HEK293 (cell line): ENCODE measurements around the gene RNF41.

Experiments
- BCL11B ChIP-seq: fragments of 450-650 bp; formaldehyde crosslinking; IDR thresholded peaks from 2 replicates; pipeline ENCODE4 v1.5.1; 2016; ENCODE audit warnings: low read depth, missing biosample characterization, missing genetic modification characterization
- HOXA7 ChIP-seq: sonication (generic); formaldehyde crosslinking; IDR thresholded peaks from 2 replicates; pipeline ENCODE4 v1.8.1; 2022; ENCODE audit warnings: missing genetic modification reagents, borderline replicate concordance
- SP2 ChIP-seq: fragments of 450-650 bp; formaldehyde crosslinking; IDR thresholded peaks from 2 replicates; pipeline ENCODE4 v1.5.1; 2016; ENCODE audit warnings: missing biosample characterization, missing genetic modification characterization
- ZNF214 ChIP-seq: fragments of 450-650 bp; formaldehyde crosslinking; IDR thresholded peaks from 2 replicates; pipeline ENCODE4 v1.5.1; 2017; ENCODE audit warnings: missing biosample characterization, mild to moderate bottlenecking, missing genetic modification characterization, borderline replicate concordance
- ZNF239 ChIP-seq: fragments of 450-650 bp; formaldehyde crosslinking; IDR thresholded peaks from 2 replicates; pipeline ENCODE4 v1.5.1; 2016; ENCODE audit warnings: missing biosample characterization, missing genetic modification characterization
- ZNF596 ChIP-seq: fragments of 450-650 bp; IDR thresholded peaks from 2 replicates; pipeline ENCODE4 v1.5.0; 2018; ENCODE audit warnings: missing biosample characterization, mild to moderate bottlenecking, missing genetic modification characterization, moderate library complexity
- TF ChIP-seq, protein P1 (sequence below): fragments of 450-650 bp; formaldehyde crosslinking; IDR thresholded peaks from 2 replicates; pipeline ENCODE4 v1.5.1; 2016; ENCODE audit warnings: missing biosample characterization, missing genetic modification characterization
- TF ChIP-seq, protein P2 (sequence below): fragments of 450-650 bp; formaldehyde crosslinking; IDR thresholded peaks from 2 replicates; pipeline ENCODE4 v1.5.1; 2017; ENCODE audit warnings: missing biosample characterization, missing genetic modification characterization

DNA sequence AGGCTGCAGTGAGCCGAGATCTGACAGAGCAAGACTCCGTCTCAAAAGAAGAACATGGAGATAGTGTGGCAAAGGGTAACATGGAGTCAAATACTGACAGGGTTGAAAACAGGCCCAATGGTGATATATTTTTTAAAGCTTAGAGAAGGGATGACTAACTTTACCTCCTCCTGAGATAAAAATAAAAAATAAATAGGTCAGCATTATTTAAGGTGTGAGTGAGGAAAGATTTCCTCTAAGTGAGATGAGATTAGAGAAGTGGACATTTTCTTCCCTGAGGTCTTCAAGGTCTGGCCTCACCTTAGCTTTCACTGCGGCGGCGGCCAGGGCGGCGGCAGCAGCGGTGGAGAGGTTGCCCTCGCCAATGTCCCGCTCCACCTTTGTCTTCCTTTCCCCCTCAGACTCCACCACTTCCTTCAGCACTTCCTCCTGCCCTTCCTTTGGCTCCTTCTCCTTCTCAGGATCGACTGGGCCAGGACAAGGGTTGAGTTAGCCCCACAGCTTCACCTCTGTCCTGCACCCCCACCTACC lies 52.4 kb downstream of the RNF41 start:
- TF ChIP-seq, protein P1, sequence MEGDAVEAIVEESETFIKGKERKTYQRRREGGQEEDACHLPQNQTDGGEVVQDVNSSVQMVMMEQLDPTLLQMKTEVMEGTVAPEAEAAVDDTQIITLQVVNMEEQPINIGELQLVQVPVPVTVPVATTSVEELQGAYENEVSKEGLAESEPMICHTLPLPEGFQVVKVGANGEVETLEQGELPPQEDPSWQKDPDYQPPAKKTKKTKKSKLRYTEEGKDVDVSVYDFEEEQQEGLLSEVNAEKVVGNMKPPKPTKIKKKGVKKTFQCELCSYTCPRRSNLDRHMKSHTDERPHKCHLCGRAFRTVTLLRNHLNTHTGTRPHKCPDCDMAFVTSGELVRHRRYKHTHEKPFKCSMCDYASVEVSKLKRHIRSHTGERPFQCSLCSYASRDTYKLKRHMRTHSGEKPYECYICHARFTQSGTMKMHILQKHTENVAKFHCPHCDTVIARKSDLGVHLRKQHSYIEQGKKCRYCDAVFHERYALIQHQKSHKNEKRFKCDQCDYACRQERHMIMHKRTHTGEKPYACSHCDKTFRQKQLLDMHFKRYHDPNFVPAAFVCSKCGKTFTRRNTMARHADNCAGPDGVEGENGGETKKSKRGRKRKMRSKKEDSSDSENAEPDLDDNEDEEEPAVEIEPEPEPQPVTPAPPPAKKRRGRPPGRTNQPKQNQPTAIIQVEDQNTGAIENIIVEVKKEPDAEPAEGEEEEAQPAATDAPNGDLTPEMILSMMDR (tag by site-specific recombination): no peak
- TF ChIP-seq, protein P2, sequence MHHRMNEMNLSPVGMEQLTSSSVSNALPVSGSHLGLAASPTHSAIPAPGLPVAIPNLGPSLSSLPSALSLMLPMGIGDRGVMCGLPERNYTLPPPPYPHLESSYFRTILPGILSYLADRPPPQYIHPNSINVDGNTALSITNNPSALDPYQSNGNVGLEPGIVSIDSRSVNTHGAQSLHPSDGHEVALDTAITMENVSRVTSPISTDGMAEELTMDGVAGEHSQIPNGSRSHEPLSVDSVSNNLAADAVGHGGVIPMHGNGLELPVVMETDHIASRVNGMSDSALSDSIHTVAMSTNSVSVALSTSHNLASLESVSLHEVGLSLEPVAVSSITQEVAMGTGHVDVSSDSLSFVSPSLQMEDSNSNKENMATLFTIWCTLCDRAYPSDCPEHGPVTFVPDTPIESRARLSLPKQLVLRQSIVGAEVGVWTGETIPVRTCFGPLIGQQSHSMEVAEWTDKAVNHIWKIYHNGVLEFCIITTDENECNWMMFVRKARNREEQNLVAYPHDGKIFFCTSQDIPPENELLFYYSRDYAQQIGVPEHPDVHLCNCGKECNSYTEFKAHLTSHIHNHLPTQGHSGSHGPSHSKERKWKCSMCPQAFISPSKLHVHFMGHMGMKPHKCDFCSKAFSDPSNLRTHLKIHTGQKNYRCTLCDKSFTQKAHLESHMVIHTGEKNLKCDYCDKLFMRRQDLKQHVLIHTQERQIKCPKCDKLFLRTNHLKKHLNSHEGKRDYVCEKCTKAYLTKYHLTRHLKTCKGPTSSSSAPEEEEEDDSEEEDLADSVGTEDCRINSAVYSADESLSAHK: no peak
- TF ChIP-seq ZNF214 (tag by site-specific recombination) (no peak), SP2 (tag by site-specific recombination) (no peak), HOXA7 (CRISPR knock-in tag) (no peak), ZNF596 (no peak), ZNF239 (no peak), BCL11B (tag by site-specific recombination) (no peak)
